Activated CD4-positive, alpha-beta T cell treated with anti-CD3 and anti-CD28 coated beads, Interleukin-2, amount 50 U/mL, for 48 hours (primary cell): Measurements from ENCODE around the gene CDC40.
A peak's percentile ranks its signal among the peaks of the same experiment; 100 is the strongest.

Source experiments
- DNase-seq, 2 experiments: peaks; one replicate each; pipeline ENCODE4 v3.0.0-alpha.2; 2020

Gene CDC40

GRCh38 chr6:110180228-110181008 lies at the start of gene CDC40:
CDC40 (plus strand) TSS chr6:110180427; CDS start chr6:110180445, 18 bp downstream.
- DNase-seq = peak; percentile 50 to 56

DNA sequence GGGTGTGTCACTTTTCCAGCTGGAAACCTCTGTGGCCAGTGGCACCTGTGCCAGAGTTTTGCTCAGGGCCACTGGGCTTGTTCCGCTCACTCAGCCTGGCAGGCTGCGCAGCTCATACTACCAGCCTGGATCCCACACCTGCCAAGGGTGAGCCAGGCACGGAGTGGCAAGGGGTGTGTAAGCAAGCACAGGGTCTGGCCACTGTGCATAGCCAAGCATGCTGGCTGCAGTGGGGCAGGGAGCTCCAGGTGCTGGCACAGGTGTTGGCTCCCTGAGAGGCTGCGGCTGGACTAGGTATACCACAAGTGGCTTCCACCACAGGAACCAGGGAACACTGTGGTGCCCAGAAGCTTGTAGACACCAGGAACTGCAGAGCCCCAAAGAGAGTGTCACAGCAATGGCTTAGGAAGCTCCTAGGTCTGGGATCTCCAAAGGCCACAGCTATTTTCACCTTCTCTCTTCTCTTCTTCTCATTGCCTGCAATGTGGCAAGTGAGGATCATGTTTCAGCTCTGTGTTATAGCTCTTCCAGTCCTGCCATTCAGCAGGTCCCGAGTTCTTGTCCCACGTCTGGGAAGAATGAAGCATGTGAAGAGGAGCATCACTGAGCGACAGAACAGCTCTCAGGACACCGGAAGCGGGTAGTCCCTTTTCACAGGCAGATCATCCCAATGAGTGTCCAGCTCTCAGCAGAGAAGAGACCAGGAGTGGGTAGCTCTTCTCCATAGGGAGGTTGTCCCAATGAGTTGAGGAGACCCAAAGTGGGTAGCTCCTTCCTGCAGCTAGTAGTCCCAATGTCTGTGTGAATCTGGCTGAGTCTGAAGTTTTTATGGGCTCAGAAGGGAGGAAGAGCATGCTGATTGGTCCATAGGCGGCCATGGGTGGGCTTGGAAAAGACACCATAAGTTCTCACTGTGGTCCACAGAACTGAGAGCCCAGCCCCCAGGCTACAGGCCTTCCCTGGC lies 42.0 kb upstream of the CDC40 start:
- no peak for DNase-seq

DNA sequence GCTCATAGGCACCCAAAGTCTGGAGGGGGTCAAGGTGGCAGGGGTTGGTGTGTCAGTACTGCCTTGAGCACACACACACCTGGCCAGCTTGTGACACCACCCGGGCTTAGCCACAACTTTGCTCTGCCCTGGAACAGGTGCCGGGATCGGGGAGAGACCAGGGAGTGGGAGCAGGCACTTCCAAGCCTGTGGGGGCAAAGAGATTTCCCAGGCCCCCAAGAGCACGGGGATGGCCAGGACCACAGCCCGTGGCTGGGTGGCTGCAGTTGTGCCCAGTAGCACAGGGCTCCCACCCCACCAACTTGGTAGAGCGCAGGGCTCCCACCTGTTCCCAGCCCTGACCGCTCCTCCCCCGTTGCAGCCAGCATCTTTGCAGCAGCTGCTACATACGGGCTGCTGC lies 41.2 kb upstream of the CDC40 start:
- no peak for DNase-seq

DNA sequence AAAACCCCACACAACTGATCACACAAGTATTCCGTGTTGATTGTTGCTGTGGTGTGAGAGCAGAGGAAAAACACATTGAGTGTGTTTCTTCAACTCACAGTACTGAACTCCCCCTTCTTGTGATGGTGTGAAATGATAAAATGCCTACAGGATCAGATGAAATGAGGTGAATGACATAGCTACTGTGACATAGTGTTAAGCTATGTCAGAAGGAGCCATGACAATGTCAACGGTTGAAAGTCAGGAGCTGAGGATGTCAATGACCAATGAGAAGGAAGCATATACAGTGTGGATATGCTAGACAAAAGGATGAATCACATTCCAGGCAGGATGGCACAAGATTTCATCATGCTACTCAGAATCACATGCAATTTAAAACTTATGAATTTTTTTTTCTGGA lies 39.6 kb upstream of the CDC40 start:
- DNase-seq = no peak

GRCh38 chr6:110147870-110148269 lies 32.4 kb upstream of the CDC40 start:
- DNase-seq = no peak

GRCh38 chr6:110158479-110158878 lies 21.7 kb upstream of the CDC40 start:
- DNase-seq = no peak

GRCh38 chr6:110170081-110170480 lies 10.1 kb upstream of the CDC40 start:
- DNase-seq = no peak

GRCh38 chr6:110173506-110174132 lies 6.6 kb upstream of the CDC40 start:
- DNase-seq = no peak

GRCh38 chr6:110178626-110179405 lies 1.4 kb upstream of the CDC40 start:
- DNase-seq = peak; percentile 39 to 61

- peak; percentile 86 to 91 for DNase-seq
Measured at GRCh38 chr6:110179406-110180227, 610 bp upstream of the CDC40 start, which contains the start of gene WASF1. WASF1 (minus strand) TSS chr6:110179670; CDS start chr6:110127601, 52,069 bp downstream.

DNA sequence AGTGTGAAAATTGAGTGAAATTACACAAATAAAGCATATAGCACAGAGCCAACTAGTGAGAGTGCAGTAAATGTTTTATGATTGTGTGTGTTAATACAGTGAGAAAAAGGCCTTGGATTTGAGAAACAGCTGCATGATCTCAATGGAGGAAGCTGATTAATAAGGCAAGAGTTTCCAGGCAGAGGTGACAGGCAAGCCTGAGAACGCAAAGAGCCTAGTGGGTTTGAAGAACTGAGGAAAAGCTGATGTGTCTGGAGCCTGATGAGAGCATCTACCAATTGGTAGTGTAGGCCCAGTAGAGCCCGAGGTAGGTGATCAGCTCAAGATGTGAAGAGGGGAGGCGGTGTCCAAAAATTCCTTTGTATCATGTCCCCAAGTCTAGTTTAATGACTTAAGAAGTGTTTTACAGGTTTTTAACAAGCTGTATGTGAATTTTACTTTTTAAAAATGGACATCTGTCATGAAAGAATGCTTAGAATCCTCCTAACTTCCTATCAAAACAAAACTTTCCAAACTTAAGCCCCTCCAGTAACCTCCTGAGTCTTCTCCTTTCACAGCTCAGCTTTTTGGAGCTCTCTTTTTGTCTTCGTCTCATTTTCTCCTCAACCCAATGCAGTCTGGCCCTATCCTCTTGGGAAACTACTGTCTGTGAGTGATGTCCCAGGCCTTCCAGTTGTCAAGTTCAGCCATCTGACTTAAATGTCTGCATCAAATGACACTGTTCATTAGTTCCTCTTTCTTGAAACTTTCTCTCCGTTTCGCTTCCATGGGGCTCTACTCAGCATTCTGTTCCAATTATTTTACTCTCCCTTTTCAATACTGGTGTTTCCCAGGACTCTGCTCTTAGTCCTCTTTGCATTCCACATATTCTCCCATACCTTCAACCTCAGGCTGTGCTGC lies 1.2 kb downstream of the CDC40 start:
- DNase-seq = peak; percentile 12 to 14

DNA sequence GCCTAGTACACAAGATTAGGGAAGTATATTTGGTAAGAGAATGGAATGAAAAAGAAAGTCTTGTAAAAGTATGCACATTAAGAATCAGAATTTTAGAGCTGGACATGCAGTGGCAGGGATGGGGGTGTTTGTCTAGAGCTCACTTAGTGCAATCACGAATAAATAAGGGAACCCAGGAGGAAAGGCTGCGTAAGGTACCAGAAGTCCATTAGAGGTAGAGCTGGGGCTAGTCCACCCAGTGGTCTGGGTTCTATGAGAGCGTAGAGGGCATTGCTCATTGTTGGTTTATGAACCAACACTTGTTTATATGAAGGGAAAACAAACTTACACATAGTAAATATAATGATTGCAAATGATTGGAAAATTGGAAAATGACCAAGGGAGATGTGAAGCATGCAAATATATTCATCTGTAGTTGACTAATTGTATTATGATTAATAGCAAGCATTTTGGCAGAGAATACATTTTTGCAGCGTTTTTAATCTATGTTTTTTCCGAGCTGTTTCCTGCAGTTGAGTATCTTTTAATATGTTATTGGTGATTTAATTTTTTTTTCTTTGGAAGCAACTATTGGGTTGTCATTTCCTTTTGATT lies 3.2 kb downstream of the CDC40 start:
- DNase-seq = no peak

GRCh38 chr6:110185879-110186278 lies 5.7 kb downstream of the CDC40 start:
- no peak for DNase-seq

DNA sequence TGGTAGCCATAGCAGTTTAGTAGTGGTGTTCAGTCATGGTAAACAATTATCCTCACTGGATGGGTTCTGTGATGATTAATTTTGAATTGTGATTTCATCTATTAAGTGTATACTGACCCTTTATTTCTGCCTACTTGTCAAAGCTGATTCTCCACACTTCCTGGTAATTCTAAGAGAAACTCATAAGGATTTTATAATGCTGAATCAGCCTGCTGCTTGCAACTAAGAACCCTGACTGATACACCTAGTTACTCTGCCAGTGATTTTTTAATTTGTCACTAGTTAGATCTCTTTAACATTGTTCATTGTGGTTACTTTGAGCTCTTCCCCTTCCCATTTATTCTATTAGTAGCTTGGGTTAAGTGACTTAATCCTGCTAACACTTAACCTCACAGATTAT lies 8.6 kb downstream of the CDC40 start:
- no peak for DNase-seq

DNA sequence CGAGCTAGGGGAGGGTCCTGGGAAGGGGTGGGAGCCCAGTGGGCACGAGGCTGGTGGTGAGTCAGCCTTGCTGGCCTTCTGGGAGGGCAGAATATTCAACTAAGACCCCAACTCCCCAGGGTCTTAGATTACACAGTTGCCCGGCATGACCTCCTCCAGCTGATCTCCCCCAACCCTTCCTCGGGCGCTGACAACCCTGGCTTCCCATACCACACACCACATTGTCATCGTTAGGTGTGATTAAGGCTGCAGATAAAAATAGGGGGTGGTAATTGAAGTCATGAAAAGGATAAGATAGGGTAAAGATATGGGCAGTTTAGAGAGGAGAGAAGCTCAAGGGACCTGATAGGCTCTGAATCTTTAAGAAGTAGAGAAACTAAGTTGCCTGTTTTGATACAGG lies 10.5 kb downstream of the CDC40 start:
- DNase-seq = no peak

DNA sequence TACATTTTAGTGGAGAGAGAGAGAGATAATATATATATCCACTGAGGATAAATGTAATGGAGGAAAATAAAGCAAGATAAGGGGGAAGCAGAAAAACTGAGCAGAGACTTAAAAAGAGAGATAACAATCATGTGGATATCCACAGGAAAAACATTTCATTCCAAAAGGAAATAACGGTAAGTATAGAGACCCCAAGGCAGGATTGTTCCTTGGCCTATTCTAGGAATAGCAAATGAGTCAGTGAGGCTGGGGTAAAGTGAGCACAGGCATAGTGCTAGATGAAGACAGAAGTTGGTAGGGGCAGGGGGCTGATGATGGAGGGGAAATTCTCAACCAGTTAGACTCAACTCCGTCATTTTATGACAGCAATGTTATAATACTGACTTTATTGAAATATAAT lies 11.2 kb downstream of the CDC40 start:
- no peak for DNase-seq

DNA sequence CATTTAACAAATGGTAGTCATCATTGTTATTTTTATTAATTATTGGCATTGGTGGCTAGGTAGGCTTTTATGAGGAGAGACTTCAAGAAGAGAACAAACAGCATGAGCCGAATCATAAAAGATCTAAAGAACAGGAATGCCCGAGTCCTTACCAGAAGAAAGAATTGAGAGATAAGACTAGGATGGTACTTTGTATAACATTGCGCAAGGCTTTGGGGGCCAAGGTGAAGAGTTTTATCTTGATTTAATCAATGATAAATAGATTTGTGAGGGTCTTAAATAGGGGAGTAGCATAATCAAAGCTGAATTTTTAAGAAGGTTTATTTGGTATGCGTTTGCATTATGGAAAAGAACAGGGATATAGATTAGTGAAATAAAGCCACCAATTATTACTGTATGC lies 15.4 kb downstream of the CDC40 start:
- no peak for DNase-seq

DNA sequence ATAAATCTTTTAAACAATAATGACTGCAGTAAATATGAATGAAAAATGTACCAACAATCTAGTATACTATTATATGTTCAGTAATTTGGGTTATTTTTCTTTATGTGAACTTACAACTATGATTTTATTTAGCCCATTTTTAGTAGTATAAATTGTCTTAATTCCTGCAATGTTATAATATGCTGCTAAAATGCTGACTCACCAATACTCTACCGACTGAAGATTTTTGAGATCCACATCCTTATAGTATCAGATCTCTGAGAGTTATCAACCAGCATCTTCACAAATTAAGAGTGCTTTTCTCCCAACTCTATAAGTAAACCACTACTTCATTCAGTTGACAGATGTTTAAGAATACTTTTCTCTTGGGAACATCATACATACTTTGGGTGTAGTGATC lies 16.6 kb downstream of the CDC40 start:
- DNase-seq = no peak

DNA sequence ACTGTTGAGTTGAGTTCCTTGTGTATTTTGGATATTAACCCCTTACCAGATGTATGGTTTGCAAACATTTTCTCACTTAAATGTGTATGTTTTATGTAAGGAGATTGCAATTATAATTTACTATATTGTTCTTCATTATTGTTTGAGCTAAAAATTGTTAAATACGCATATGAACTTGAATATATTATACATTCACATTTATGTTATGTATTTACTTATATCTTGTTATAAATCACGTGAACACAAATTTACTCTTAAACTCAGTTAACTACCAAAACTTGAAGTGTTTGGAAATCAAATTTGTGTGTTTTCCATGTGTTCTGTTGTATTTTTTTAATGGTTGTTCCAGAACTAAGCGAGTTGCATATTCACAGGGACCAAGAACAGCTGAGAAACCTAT lies 18.3 kb downstream of the CDC40 start:
- no peak for DNase-seq
